Measurements from ENCODE around the gene CHRNA3.
"Not testable (repeated sequence)": the region's sequence is repeated elsewhere in the genome, so short reads cannot be mapped to it uniquely, and the experiment has no call there.

CHRNA3 gene

GRCh38 chr15:78619022-78619950 is 1.5 kb downstream of the CHRNA3 start:
- no peak overlapping the region for H3K4me3 ChIP-seq

GRCh38 chr15:78618490-78618934 is 2.3 kb downstream of the CHRNA3 start:
- no peak overlapping the region for H3K4me3 ChIP-seq
- no peak overlapping the region for H3K27ac ChIP-seq

More at GRCh38 chr15:78619022-78619950, 1.5 kb downstream of the CHRNA3 start:
- no peak overlapping the region for H3K27ac ChIP-seq

- H3K4me3 ChIP-seq = no peak overlapping the region
Measured at GRCh38 chr15:78618064-78618463, 2.7 kb downstream of the CHRNA3 start.

GRCh38 chr15:78617516-78617915 is 3.3 kb downstream of the CHRNA3 start:
- H3K4me3 ChIP-seq = no peak overlapping the region
- no peak overlapping the region for H3K27ac ChIP-seq

More at GRCh38 chr15:78618064-78618463, 2.7 kb downstream of the CHRNA3 start:
- no peak overlapping the region for H3K27ac ChIP-seq

- no peak overlapping the region for H3K27ac ChIP-seq
- H3K4me3 ChIP-seq = no peak overlapping the region
Measured at GRCh38 chr15:78617076-78617475, 3.7 kb downstream of the CHRNA3 start.

- no peak overlapping the region for H3K4me3 ChIP-seq
- H3K27ac ChIP-seq = no peak overlapping the region
Measured at GRCh38 chr15:78616506-78616905, 4.3 kb downstream of the CHRNA3 start.

- H3K4me3 ChIP-seq = no peak overlapping the region
- no peak overlapping the region for H3K27ac ChIP-seq
Measured at GRCh38 chr15:78615151-78615589, 5.6 kb downstream of the CHRNA3 start.

GRCh38 chr15:78614021-78614420 is 6.8 kb downstream of the CHRNA3 start:
- Histone ChIP-seq H3K27ac (no peak overlapping the region), H3K4me3 (no peak overlapping the region)

- not testable (repeated sequence) for H3K4me3 ChIP-seq
Measured at GRCh38 chr15:78609551-78609950, 11.2 kb downstream of the CHRNA3 start.

GRCh38 chr15:78605680-78606079 is 15.1 kb downstream of the CHRNA3 start:
- Histone ChIP-seq H3K4me3 (no peak overlapping the region), H3K27ac (no peak overlapping the region)

More at GRCh38 chr15:78609551-78609950, 11.2 kb downstream of the CHRNA3 start:
- not testable (repeated sequence) for H3K27ac ChIP-seq

- no peak overlapping the region for H3K27ac ChIP-seq
- H3K4me3 ChIP-seq = no peak overlapping the region
Measured at GRCh38 chr15:78605201-78605600, 15.6 kb downstream of the CHRNA3 start.

GRCh38 chr15:78604420-78604819 is 16.4 kb downstream of the CHRNA3 start:
- Histone ChIP-seq H3K4me3 (no peak overlapping the region), H3K27ac (no peak overlapping the region)

GRCh38 chr15:78603467-78603866 is 17.3 kb downstream of the CHRNA3 start:
- no peak overlapping the region for H3K27ac ChIP-seq

GRCh38 chr15:78599189-78599588 is 21.6 kb downstream of the CHRNA3 start:
- Histone ChIP-seq H3K4me3 (no peak overlapping the region), H3K27ac (no peak overlapping the region)

More at GRCh38 chr15:78603467-78603866, 17.3 kb downstream of the CHRNA3 start:
- no peak overlapping the region for H3K4me3 ChIP-seq

- Histone ChIP-seq H3K27ac (no peak overlapping the region), H3K4me3 (no peak overlapping the region)
Measured at GRCh38 chr15:78598348-78598747, 22.4 kb downstream of the CHRNA3 start.

- Histone ChIP-seq H3K27ac (no peak overlapping the region), H3K4me3 (no peak overlapping the region)
Measured at GRCh38 chr15:78597583-78597982, 23.2 kb downstream of the CHRNA3 start.

GRCh38 chr15:78574944-78575343 is 45.9 kb downstream of the CHRNA3 start:
- Histone ChIP-seq H3K4me3 (no peak overlapping the region), H3K27ac (no peak overlapping the region)

- H3K4me3 ChIP-seq = no peak overlapping the region
Measured at GRCh38 chr15:78573416-78573815, 47.4 kb downstream of the CHRNA3 start.

GRCh38 chr15:78571382-78571781 is 49.4 kb downstream of the CHRNA3 start:
- Histone ChIP-seq H3K4me3 (no peak overlapping the region), H3K27ac (no peak overlapping the region)

More at GRCh38 chr15:78573416-78573815, 47.4 kb downstream of the CHRNA3 start:
- no peak overlapping the region for H3K27ac ChIP-seq

- H3K27ac ChIP-seq = no peak overlapping the region
- no peak overlapping the region for H3K4me3 ChIP-seq
Measured at GRCh38 chr15:78570710-78571109, 50.1 kb downstream of the CHRNA3 start.

GRCh38 chr15:78567531-78567930 is 53.3 kb downstream of the CHRNA3 start:
- Histone ChIP-seq H3K4me3 (no peak overlapping the region), H3K27ac (no peak overlapping the region)
